H1 (cell line): ENCODE results near the gene PLEKHH2. TPM values are rescaled to one million over a fixed set of nuclear protein-coding genes. Genes with fewer than 3 reads are reported as not detected.

Source experiments
- ATF3 ChIP-seq: IDR thresholded peaks from 2 replicates; pipeline ENCODE4 v1.6.1; 2011; ENCODE audit warnings: low read depth, mild to moderate bottlenecking, low read length; ENCODE audit not compliant: insufficient read depth
- FOSL1 ChIP-seq: IDR thresholded peaks from 2 replicates; pipeline ENCODE4 v1.6.1; 2011; ENCODE audit warnings: mild to moderate bottlenecking, low read depth, low read length, moderate library complexity; ENCODE audit not compliant: insufficient read depth
- HDAC6 ChIP-seq: IDR thresholded peaks from one replicate; pipeline ENCODE4 v1.7.1; 2012; ENCODE audit warnings: low read depth, mild to moderate bottlenecking, inconsistent platforms, low read length, moderate library complexity
- JUND ChIP-seq: IDR thresholded peaks from 2 replicates; pipeline ENCODE4 v1.6.1; 2011; ENCODE audit warnings: mild to moderate bottlenecking, improper control_type of control experiment, low read length
- KDM4A ChIP-seq: IDR thresholded peaks from one replicate; pipeline ENCODE4 v1.7.1; 2012; ENCODE audit warnings: low read depth, mild to moderate bottlenecking, moderate library complexity, low read length, inconsistent platforms; ENCODE audit not compliant: severe bottlenecking
- SP1 ChIP-seq: IDR thresholded peaks from 2 replicates; pipeline ENCODE4 v1.6.1; 2011; ENCODE audit warnings: low read depth, low read length
- SP4 ChIP-seq: IDR thresholded peaks from 2 replicates; pipeline ENCODE4 v1.6.1; 2012; ENCODE audit warnings: low read length, inconsistent platforms
- TAF7 ChIP-seq: optimal IDR thresholded peaks from 2 replicates; pipeline ENCODE3; 2011; ENCODE audit warnings: low read depth, mild to moderate bottlenecking, inconsistent platforms, low read length, moderate library complexity, borderline replicate concordance
- polyA plus RNA-seq, 7 experiments: library from polyadenylated mRNA; depleted of rRNA in 3 of 7; stranded (reverse) in 5 of 7; unstranded in 2 of 7; fragments of >200 nt in 5 of 7; fragments of 200-250 nt in 2 of 7; gene quantifications; 1 replicate in 5 of 7; 2 replicates in 1 of 7; 4 replicates in 1 of 7; pipeline versions ENCODE4 v1.2.1 to v1.2.3, GENCODE V29; 2011 to 2013; ENCODE audit warnings: missing spikeins in 2 of 7, mixed read lengths in 2 of 7
- total RNA-seq: library from RNA; stranded (reverse); fragmentation: NEBNext Ultra II Directional; extraction: Animal tissue kit (Norgen Biotek cat#: 25700); gene quantifications from 2 replicates; pipeline ENCODE4 v1.2.1, GENCODE V29; 2021

The PLEKHH2 gene
- total and polyA plus RNA-seq, 2 of the 8 experiments (the other 6 are each of a cell fraction or from before 2014, with no cell fraction given): 2.2 to 5.0 TPM

DNA sequence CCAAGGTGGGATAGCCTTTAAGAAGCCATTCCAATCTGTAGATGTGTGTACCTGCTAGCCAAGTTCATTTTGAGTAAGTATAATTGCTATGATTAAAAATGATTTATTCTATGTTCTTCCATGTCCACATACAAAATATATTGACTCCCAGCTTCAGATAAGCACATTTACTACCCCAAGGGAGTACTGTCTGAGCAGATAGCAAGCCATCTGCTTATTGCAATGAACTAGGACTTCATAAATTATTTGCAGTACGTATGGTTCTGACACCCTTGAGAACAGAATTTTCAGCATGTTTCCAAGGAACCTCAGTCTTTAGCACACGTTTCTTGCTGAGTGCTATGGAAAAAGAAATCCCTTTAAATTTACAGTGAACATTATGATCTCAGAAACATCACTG, 173.4 kb downstream of the PLEKHH2 start (continued):
- TF ChIP-seq HDAC6: no peak
- TF ChIP-seq SP4: no peak
- TF ChIP-seq SP1: no peak
- TF ChIP-seq KDM4A: no peak
- TF ChIP-seq TAF7: no peak
- no peak for TF ChIP-seq JUND
- TF ChIP-seq FOSL1: no peak
- TF ChIP-seq ATF3: no peak
